ENCODE measurements around the gene CCDC85B. TPM values are rescaled to one million over a fixed set of nuclear protein-coding genes. Genes with fewer than 3 reads are reported as not detected.

Gene CCDC85B
- total and polyA plus RNA-seq, 2 of the 13 experiments (the other 11 are each of a cell fraction or from before 2014, with no cell fraction given): 8.2 to 19.5 TPM

- TF ChIP-seq ZNF281 (CRISPR knock-in tag; IDR thresholded peaks at IDR 0.05; ENCODE audit: borderline replicate concordance): no peak
- TF ChIP-seq ZNF781 (CRISPR knock-in tag; IDR thresholded peaks at IDR 0.05; ENCODE audit: borderline replicate concordance, not compliant biosample characterization): no peak
- TF ChIP-seq SRSF9 (IDR thresholded peaks at IDR 0.05; ENCODE audit: borderline replicate concordance, insufficient read depth, low read depth, low read length, poor library complexity, severe bottlenecking): no peak
- 0 out of 2 replicates have a peak, but pooled peaks have one; percentile 69 for TF ChIP-seq YEATS2 (CRISPR knock-in tag; IDR thresholded peaks at IDR 0.05; ENCODE audit: borderline replicate concordance)
- peak; percentile 62 for TF ChIP-seq XRCC5 (optimal IDR thresholded peaks at IDR 0.05; ENCODE audit: low read length)
- no peak for TF ChIP-seq ZNF251 (CRISPR knock-in tag; IDR thresholded peaks at IDR 0.05)
- TF ChIP-seq MXD4 (CRISPR knock-in tag; IDR thresholded peaks at IDR 0.05): 0 out of 2 replicates have a peak, but pooled peaks have one; percentile 58
- 0 out of 2 replicates have a peak, but pooled peaks have one; percentile 26 for TF ChIP-seq NFKBIZ (CRISPR knock-in tag; IDR thresholded peaks at IDR 0.05)
- peak; percentile 87; the same call in 1 of the 2 replicates for TF ChIP-seq TFE3 (CRISPR knock-in tag; IDR thresholded peaks at IDR 0.05)
- TF ChIP-seq PBX3 (CRISPR knock-in tag; IDR thresholded peaks at IDR 0.05; ENCODE audit: borderline replicate concordance): no peak
- no peak for TF ChIP-seq ZNF253 (CRISPR knock-in tag; IDR thresholded peaks at IDR 0.05; ENCODE audit: borderline replicate concordance)
- no peak for TF ChIP-seq RORA (CRISPR knock-in tag; IDR thresholded peaks at IDR 0.05)
- no peak for TF ChIP-seq DPF2 (CRISPR knock-in tag; IDR thresholded peaks at IDR 0.05; ENCODE audit: borderline replicate concordance, low read depth)
- TF ChIP-seq NR2C2 (CRISPR knock-in tag; IDR thresholded peaks at IDR 0.05; ENCODE audit: borderline replicate concordance): no peak
- TF ChIP-seq U2AF2 (IDR thresholded peaks at IDR 0.05; ENCODE audit: low read depth, low read length): no peak
- no peak for TF ChIP-seq SMC3 (IDR thresholded peaks at IDR 0.05; ENCODE audit: low read length)
- TF ChIP-seq WIZ (CRISPR knock-in tag; IDR thresholded peaks at IDR 0.05): 0 out of 2 replicates have a peak, but pooled peaks have one; percentile 49
- TF ChIP-seq NKX3-1 (CRISPR knock-in tag; IDR thresholded peaks at IDR 0.05): no peak
- peak; percentile 70; the same call in 1 of the 2 replicates for TF ChIP-seq ELF3 (CRISPR knock-in tag; IDR thresholded peaks at IDR 0.05)
- TF ChIP-seq CERS6 (CRISPR knock-in tag; IDR thresholded peaks at IDR 0.05): no peak
- TF ChIP-seq CREB3 (CRISPR knock-in tag; IDR thresholded peaks at IDR 0.05): no peak
- TF ChIP-seq ZNF225 (CRISPR knock-in tag; IDR thresholded peaks at IDR 0.05): no peak
Observed at GRCh38 chr11:65873318-65874156, 16.9 kb upstream of the CCDC85B start (continued).

Measured in HepG2 (cell line).